GM12878 (cell line): Measurements from ENCODE around the gene CLDN5. TPM values are rescaled to one million over a fixed set of nuclear protein-coding genes. Genes with fewer than 3 reads are reported as not detected.

Experiments
- CBFB ChIP-seq: IDR thresholded peaks from 2 replicates; pipeline ENCODE4 v1.6.1; 2016; ENCODE audit warnings: antibody characterized with exemption, low read depth
- CBX5 ChIP-seq: sonication (generic); IDR thresholded peaks from 2 replicates; pipeline ENCODE4 v1.6.1; 2016; ENCODE audit warnings: low read depth, moderate library complexity, mild to moderate bottlenecking, inconsistent platforms
- E4F1 ChIP-seq: fragments of 450-650 bp; IDR thresholded peaks from 2 replicates; pipeline ENCODE4 v1.6.1; 2018; ENCODE audit warnings: borderline replicate concordance, mild to moderate bottlenecking; ENCODE audit not compliant: partially characterized antibody
- EED ChIP-seq: sonication (generic); IDR thresholded peaks from 2 replicates; pipeline ENCODE4 v1.6.1; 2016; ENCODE audit warnings: antibody characterized with exemption, low read depth
- EP300 ChIP-seq, 2 experiments: fragments of 150-350 bp in 1 of 2; IDR thresholded peaks; 2 replicates each; pipeline ENCODE4 v1.6.1; 2011 to 2012; ENCODE audit warnings: low read depth in 2 of 2, low read length in 2 of 2, borderline replicate concordance in 1 of 2, improper control_type of control experiment in 1 of 2, inconsistent platforms in 1 of 2; ENCODE audit not compliant: control insufficient read depth in 1 of 2
- ESRRA ChIP-seq: IDR thresholded peaks from 2 replicates; pipeline ENCODE4 v1.6.1; 2012; ENCODE audit warnings: mild to moderate bottlenecking, low read length, improper control_type of control experiment
- FOXM1 ChIP-seq: IDR thresholded peaks from 2 replicates; pipeline ENCODE4 v1.6.1; 2012; ENCODE audit warnings: low read depth, mild to moderate bottlenecking, inconsistent platforms, low read length, moderate library complexity
- HCFC1 ChIP-seq: fragments of 150-350 bp; IDR thresholded peaks from 2 replicates; pipeline ENCODE4 v1.6.1; 2014; ENCODE audit warnings: low read length
- KLF5 ChIP-seq: fragments of 450-650 bp; IDR thresholded peaks from 2 replicates; pipeline ENCODE4 v1.6.1; 2014; ENCODE audit warnings: mild to moderate bottlenecking; ENCODE audit not compliant: partially characterized antibody
- NR2C2 ChIP-seq: IDR thresholded peaks from 2 replicates; pipeline ENCODE4 v1.6.1; 2011; ENCODE audit warnings: borderline replicate concordance, low read depth; ENCODE audit not compliant: control insufficient read depth, insufficient read length
- POLR2AphosphoS5 ChIP-seq: IDR thresholded peaks from 2 replicates; pipeline ENCODE4 v1.6.1; 2011; ENCODE audit warnings: mild to moderate bottlenecking, low read length, inconsistent platforms
- RAD21 ChIP-seq: IDR thresholded peaks from 2 replicates; pipeline ENCODE4 v1.6.1; 2011; ENCODE audit warnings: mild to moderate bottlenecking, low read depth, low read length, moderate library complexity; ENCODE audit not compliant: insufficient read depth
- SP1 ChIP-seq: IDR thresholded peaks from one replicate; pipeline ENCODE4 v1.6.1; 2011; ENCODE audit warnings: low read depth, low read length
- STAT1 ChIP-seq: fragments of 450-650 bp; conservative IDR thresholded peaks from 2 replicates; pipeline ENCODE4 v1.6.1; 2014; ENCODE audit warnings: antibody characterized with exemption, mild to moderate bottlenecking
- SUZ12 ChIP-seq: fragments of 200-600 bp; sonication (generic); IDR thresholded peaks from one replicate; pipeline ENCODE4 v1.6.1; 2018; ENCODE audit warnings: antibody characterized with exemption, mild to moderate bottlenecking; ENCODE audit not compliant: unreplicated experiment
- TCF12 ChIP-seq: IDR thresholded peaks from 2 replicates; pipeline ENCODE4 v1.6.1; 2011; ENCODE audit warnings: low read depth, mild to moderate bottlenecking, low read length
- ZBED1 ChIP-seq: IDR thresholded peaks from 2 replicates; pipeline ENCODE4 v1.6.1; 2016; ENCODE audit warnings: borderline replicate concordance
- ZNF622 ChIP-seq: fragments of 450-650 bp; IDR thresholded peaks from 2 replicates; pipeline ENCODE4 v1.6.1; 2017; ENCODE audit warnings: mild to moderate bottlenecking, inconsistent platforms
- ZNF687 ChIP-seq: fragments of 450-650 bp; IDR thresholded peaks from 2 replicates; pipeline ENCODE4 v1.6.1; 2017; ENCODE audit warnings: mild to moderate bottlenecking, moderate library complexity
- polyA plus RNA-seq, 11 experiments: library from polyadenylated mRNA; depleted of rRNA in 4 of 11; unstranded in 6 of 11; stranded (reverse) in 5 of 11; fragments of >200 nt; fragmentation: Nextera tagmentation in 4 of 11; fragmentation: Illumina TruSeq in 1 of 11; extraction: Ambion mirVana in 4 of 11; extraction: Trizol in 1 of 11; gene quantifications; 1 replicate in 1 of 11; 2 replicates in 10 of 11; pipeline versions ENCODE4 v1.2.1 to v1.2.3, GENCODE V29; 2011 to 2016; ENCODE audit warnings: inconsistent platforms in 2 of 11, missing spikeins in 2 of 11, low read depth in 1 of 11
- total RNA-seq, 4 experiments: library from RNA; depleted of rRNA in 3 of 4; stranded (reverse); fragments of >200 nt in 3 of 4; fragmentation: Illumina TruSeq in 1 of 4; extraction: Trizol in 1 of 4; gene quantifications; 2 replicates each; pipeline versions ENCODE4 v1.2.1 to v1.2.3, GENCODE V29; 2013 to 2021
- TF ChIP-seq, protein P1 (sequence below): IDR thresholded peaks from 2 replicates; pipeline ENCODE4 v1.6.1; 2012; ENCODE audit warnings: low read depth, low read length, improper control_type of control experiment
- TF ChIP-seq, protein P2 (sequence below): fragments of 450-650 bp; IDR thresholded peaks from 2 replicates; pipeline ENCODE4 v1.6.1; 2017; ENCODE audit warnings: low read depth, mild to moderate bottlenecking, moderate library complexity
- TF ChIP-seq, protein P3 (sequence below): IDR thresholded peaks from 2 replicates; pipeline ENCODE4 v1.6.1; 2012; ENCODE audit warnings: low read length, inconsistent platforms

The CLDN5 gene
- total and polyA plus RNA-seq, 10 of the 15 experiments (the other 5 are each of a cell fraction or from before 2014, with no cell fraction given) = 0.15 TPM; not detected in 9

DNA sequence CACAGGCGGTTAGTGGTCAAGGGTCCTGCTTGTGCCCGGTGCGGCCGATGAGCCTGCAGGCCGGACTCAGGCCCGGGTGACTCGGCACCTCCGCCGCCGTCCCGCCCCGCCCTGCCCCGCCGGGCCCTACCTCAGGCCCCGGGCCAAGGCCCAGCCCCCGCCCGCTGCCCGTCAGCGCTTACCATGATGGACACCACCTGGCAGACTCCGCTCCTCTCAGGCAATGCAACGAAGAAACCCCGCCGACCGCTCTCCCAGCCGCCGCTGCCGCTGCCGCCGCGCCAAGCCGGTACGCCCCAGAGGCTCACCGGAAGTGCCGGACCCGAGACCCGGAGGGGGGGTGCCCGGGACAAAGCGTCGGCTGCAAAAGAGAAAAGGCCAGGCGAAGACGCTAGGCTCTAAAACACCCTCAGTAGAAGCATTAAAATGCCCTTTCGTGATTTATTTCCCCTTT, 45.3 kb downstream of the CLDN5 start, which contains the start of gene UFD1 (continued):
- TF ChIP-seq FOXM1 = no peak; the same call in 1 of the 2 replicates
- no peak for TF ChIP-seq NR2C2
- TF ChIP-seq ESRRA = no peak
- peak; percentile 99 for TF ChIP-seq KLF5
- TF ChIP-seq SUZ12 = no peak
- peak; percentile 94 for TF ChIP-seq TCF12
- TF ChIP-seq, protein P1, sequence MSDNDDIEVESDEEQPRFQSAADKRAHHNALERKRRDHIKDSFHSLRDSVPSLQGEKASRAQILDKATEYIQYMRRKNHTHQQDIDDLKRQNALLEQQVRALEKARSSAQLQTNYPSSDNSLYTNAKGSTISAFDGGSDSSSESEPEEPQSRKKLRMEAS = no peak
- TF ChIP-seq ZNF622 = no peak
- peak; percentile 51; the same call in 1 of the 2 replicates for TF ChIP-seq POLR2AphosphoS5
- TF ChIP-seq SP1 = peak; percentile 64
- TF ChIP-seq CBFB = peak; percentile 75; the same call in 1 of the 2 replicates
- TF ChIP-seq CBX5 = no peak
- TF ChIP-seq, protein P2, sequence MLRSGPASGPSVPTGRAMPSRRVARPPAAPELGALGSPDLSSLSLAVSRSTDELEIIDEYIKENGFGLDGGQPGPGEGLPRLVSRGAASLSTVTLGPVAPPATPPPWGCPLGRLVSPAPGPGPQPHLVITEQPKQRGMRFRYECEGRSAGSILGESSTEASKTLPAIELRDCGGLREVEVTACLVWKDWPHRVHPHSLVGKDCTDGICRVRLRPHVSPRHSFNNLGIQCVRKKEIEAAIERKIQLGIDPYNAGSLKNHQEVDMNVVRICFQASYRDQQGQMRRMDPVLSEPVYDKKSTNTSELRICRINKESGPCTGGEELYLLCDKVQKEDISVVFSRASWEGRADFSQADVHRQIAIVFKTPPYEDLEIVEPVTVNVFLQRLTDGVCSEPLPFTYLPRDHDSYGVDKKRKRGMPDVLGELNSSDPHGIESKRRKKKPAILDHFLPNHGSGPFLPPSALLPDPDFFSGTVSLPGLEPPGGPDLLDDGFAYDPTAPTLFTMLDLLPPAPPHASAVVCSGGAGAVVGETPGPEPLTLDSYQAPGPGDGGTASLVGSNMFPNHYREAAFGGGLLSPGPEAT = peak; percentile 95
- TF ChIP-seq ZBED1 = no peak
- TF ChIP-seq EED = no peak
- TF ChIP-seq, protein P3, sequence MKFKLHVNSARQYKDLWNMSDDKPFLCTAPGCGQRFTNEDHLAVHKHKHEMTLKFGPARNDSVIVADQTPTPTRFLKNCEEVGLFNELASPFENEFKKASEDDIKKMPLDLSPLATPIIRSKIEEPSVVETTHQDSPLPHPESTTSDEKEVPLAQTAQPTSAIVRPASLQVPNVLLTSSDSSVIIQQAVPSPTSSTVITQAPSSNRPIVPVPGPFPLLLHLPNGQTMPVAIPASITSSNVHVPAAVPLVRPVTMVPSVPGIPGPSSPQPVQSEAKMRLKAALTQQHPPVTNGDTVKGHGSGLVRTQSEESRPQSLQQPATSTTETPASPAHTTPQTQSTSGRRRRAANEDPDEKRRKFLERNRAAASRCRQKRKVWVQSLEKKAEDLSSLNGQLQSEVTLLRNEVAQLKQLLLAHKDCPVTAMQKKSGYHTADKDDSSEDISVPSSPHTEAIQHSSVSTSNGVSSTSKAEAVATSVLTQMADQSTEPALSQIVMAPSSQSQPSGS = no peak
- TF ChIP-seq ZNF687 = no peak
- TF ChIP-seq E4F1 = no peak
- no peak; the same call in 1 of the 2 replicates for TF ChIP-seq STAT1
- no peak for TF ChIP-seq RAD21
- TF ChIP-seq HCFC1 = no peak
- TF ChIP-seq EP300 (IDR thresholded peaks at IDR 0.05; ENCODE audit: borderline replicate concordance in 1 of 2, control insufficient read depth in 1 of 2, low read depth in 2 of 2, low read length in 2 of 2) = no peak
